Stimulated activated CD4-positive, alpha-beta T cell treated with anti-CD3 and anti-CD28 coated beads, Interleukin-12 subunit alpha, Interleukin-12 subunit beta, amount 100 ng/mL, for 48 hours (primary cell): ENCODE results near the gene HCRTR1.
"Not testable (repeated sequence)": the region's sequence is repeated elsewhere in the genome, so short reads cannot be mapped to it uniquely, and the experiment has no call there.

ENCODE experiments used
- DNase-seq, 3 donors: peaks; one replicate each; pipeline ENCODE4 v3.0.0-alpha.2; 2020; ENCODE audit warnings: low read depth in 2 of 3, low spot score in 1 of 3

HCRTR1 gene

DNA sequence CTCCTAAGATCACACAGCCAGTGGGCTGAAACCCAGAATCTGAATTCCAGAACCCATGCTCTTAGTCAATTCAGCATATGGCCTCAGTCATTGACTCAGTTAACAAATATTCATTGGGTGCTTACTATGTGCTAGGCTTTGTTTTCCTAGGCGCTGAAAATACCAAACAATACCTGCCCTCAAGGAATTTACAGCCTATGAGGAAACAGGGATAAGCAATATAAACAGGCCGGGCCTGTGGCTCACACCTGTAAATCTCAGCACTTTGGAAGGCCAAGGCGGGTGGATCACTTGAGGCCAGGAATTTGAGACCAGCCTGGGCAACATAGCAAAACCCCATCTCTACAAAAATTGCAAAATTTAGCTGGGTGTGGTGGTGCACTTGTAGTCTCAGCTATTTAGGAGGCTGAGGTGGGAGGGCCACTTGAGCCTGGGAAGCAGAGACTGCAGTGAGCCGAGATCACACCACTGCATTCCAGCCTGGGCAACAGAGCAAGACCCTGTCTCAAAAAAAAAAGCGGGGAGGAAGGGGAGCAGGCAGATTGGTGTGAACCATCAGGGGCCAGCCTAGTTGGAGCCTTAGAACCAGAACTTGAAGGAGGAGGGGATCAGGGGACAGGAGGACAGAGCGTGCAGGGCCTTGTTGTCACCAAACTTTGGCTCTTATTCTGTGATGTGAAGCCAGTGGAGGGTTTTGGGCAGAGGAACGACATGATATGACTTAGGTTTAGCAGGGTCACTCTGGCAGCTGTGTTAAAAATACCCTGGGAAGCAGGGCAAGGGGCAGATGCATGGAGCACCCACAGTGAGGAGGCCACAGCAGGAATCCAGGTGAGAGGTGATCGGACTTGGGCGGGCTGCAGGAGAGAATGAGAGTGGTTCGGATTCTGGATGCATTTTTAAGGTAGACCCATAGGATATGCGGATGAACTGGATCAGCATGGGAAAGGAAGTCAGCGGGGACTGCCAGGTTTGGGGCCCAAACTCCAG is 35.4 kb upstream of the HCRTR1 start:
- DNase-seq, result no peak

DNA sequence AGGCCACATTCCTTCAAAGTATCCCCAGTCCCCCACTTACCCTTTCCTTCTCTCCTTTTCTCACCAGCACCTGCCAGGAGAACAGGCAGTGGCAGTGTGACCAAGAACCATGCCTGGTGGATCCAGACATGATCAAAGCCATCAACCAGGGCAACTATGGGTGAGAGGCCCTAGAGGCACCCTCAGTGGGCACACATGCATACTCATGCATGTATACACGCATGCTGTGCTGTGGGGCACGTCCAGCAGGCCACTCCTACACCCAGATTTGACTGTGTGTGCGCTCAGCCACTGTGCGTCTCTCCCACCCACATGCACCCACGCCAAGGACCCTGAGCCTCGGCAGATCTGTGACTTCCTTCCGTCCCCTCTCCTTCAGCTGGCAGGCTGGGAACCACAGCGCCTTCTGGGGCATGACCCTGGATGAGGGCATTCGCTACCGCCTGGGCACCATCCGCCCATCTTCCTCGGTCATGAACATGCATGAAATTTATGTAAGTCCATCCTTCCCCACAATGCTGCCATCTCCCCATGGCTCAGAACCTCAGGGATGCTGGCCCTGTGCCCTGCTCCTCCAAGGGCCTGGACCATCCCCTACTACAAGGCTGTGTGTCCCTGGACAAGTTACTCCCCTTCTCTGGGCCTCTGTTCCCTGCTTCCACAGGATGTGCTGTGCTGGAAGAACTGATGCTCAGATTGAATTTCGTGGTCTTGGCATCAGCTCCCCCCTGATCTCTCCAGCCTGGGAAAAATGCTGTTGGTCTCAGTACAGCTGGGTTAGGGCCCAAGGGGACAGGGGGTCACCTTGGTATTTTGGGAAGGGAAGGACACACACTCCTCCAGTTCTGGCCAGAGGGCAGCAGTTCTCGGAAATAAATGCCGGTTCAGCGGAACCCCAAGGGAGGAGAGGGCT is 34.2 kb upstream of the HCRTR1 start:
- no peak for DNase-seq

- no peak for DNase-seq
Observed at GRCh38 chr1:31583995-31584868, 33.3 kb upstream of the HCRTR1 start.

- no peak for DNase-seq
Observed at GRCh38 chr1:31584869-31585735, 32.4 kb upstream of the HCRTR1 start.

DNA sequence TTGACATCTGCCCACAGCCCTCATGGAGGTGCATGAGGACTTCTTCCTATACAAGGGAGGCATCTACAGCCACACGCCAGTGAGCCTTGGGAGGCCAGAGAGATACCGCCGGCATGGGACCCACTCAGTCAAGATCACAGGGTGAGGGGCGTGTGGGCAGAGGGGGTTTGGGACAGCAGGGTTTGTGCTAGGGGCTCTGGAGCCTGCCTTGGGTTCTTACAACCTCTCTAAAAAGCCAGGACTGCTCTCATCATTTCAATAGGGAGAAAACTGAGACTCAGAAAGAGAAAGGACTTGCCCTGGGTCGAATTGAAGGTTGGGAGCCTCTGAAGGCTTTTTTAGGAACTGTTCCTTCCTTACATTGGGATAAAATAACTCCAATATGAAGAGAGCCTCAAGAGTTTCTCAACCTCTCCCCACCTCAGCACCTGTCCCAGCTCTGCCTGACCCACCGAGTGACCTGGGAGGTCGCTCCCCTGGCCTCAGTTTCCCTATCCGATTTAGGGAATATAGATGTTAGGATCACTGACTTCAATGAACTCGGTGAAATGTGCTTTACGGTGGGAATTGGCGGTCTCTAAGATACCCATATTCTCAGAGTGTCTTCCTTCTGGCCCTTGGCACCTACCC is 31.6 kb upstream of the HCRTR1 start:
- DNase-seq, result no peak

- DNase-seq, result no peak
Observed at GRCh38 chr1:31586376-31587327, 30.8 kb upstream of the HCRTR1 start.

DNA sequence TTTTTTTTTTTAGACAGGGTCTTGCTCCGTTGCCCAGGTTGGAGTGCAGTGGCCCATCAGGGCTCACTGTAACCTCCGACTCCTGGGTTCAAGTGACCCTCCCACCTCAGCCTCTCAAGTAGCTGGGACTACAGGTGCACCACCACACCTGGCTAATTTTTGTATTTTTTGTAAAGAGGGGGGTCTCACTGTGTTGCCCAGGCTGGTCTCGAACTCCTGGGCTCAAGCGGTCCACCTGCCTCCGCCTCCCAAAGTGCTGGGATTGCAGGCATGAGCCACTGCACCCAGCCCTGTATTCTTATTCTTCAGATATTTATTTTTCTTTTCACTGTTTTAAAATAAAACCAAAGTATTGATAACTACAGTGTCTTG is 30.2 kb upstream of the HCRTR1 start:
- not testable (repeated sequence) for DNase-seq

DNA sequence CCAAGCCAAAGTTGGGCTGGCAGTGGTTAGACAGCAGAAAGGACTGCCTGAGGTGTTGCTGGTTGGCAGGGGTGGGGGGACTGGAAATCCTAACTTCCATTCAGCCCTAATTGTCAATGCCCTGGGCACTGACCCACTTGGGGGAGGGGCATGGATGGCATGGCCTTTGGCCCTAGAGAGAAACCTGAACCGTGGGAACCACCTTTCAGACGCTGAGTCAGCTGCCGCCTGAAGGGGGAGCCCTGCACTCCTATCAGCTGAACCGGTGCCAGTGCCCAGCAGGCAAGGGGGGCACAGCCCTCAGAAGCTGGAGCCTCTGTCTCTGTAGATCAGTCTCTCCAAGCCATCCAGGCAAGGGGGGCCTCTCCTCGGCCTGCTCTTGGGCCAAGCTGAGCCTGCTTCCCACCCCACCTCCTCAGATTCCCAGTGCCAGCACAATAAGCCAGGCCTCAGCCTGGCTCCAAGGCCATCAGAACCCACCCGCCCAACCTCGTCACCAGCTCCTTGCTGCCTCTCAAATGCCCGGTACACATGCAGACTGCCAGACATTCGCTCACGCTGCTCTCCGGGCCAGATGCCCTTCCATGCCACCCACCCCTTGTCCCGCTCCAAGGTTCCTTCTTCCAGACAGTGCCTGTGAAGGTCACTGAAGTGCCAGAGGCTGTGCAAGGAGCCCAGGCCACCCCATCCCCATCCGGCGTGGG is 29.6 kb upstream of the HCRTR1 start:
- peak; percentile 21 to 46 (median 32) for DNase-seq

DNA sequence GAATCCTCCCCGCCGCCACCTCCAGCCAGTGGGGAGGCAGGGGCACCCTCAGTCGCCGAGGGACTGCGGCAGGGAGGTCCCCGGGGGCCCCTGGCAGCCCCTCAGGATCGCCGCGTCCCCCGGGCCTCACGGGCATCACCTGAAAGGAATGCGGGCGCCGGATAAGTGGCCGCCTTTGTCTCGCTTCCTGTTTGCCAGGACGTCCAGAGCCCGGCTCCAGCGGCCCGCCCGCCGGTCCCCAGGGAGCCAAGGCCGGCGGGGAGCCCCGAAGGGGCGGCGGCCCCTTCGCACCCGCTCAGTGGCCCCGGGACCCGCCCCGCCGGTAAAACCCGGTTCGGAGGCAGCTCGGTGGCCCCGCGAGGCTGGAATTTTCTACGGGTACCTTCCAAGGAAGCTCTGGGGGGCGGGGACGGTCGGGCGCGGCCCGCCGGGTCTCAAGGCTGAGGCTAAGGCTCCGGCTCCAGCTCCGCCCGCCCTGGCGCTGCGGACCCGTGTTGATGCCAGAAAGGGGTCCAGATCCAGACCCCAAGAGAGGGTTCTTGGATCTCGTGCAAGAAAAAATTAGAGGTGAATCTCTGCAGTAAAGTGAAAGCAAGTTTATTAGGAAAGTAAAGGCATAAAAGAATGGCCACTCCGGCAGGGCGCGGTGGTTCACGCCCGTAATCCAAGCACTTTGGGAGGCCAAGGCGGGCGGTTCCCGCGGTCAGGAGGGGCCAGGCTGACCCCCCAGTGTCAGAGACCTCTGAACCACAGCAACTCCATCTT is 28.6 kb upstream of the HCRTR1 start:
- no peak for DNase-seq

DNA sequence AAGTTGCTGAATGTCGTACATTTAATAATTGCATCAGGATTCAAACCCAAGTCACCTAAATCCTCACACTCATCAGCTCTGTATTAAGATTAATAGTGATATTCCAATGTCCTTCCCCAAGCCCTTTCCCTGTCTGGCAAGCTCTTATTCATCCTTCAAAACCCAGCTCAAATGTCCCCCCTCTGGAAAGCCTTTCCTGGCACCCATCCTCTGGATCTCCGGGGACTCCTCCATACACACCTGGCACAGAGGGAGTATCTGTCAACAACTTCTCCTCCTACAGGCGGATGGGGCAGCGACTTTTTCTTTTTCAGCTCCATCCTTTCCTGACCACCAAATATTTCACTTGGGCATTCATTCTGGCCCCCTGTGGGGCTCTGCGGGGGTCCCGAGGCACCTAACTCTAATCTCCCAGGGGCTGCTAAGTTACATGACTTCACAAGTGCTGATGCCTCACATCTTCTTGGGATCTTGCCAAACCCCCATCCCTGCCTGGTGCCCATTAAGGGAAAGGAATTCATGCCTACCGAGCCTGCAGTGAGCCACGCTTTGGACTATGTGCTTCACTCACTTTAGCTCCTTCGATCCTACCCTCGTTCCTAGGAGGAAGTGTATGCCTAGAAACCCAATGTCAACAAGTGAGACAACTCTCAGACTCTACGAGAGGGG is 25.9 kb upstream of the HCRTR1 start:
- no peak for DNase-seq

- no peak for DNase-seq
Observed at GRCh38 chr1:31592132-31592531, 25.4 kb upstream of the HCRTR1 start.

DNA sequence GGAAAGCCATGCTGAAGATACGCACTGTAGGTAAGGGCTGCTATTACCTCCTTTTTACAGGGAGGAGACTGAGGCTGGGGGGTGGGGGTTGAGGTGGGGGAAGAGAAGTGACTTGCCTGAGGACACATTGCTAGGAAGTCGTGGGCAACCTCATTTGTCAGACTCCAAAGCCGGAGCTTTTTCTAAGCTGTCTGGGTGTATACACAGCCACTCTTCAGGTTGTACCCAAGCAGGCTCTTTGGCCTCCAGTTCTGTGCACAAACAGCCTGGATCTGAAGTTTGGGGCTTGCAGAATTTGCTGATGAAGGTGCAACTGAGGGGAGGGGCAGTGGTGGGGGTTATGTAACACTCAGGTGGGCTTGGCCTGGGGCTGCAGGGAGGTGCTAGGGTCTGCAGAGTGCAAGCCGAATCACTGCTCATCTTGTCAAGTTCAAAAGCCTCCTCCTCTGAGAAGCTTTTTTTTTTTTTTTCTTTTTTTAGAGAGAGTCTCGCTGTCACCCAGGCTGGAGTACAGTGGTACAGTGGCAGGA is 24.3 kb upstream of the HCRTR1 start:
- DNase-seq, result no peak

DNA sequence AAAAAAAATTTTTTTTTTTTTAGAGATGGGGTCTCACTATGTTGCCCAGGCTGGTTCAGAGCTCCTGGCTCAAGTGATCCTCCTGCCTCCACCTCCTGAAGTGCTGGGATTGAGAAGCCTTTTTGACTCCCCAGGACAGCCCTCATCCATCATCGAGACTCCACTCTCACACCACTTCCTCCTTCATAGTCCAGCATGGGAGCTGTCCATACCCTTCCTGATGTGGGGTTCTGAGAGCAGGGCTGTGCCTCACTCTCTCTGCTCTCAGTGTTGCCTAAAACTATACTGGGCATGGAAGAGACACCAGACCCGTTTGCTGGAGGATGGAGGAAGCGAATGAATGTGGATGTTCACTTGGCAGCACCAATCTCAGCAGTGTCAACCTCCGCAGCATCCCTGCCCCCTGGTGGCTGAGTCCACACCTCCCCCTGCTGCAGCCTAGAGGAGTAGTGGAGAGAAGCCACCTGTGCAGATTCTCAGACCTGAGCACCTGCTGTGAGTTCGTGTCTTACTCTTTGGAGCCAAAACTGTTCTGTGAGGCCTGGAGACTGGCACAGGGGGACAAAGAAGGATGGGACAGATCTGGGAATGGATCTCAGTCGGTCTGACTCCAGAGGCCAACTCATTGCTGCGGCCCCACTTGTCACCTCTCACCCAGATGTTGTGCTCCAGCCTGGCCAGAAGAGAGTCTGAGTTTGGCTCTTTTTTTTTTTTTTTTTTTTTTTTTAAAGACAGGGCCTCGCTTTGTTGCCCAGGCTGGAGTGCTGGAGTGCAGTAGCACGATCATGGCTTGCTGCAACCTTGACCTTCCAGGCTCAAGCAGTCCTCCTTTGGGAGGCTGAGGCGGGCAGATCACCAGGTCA is 23.5 kb upstream of the HCRTR1 start:
- DNase-seq, result peak; percentile 34 to 81 (median 48)

GRCh38 chr1:31595836-31596736 is 21.4 kb upstream of the HCRTR1 start:
- DNase-seq, result no peak
